GM11168 (cell line): Measurements from ENCODE around the gene SLC22A8.

ENCODE experiments used
- in situ Hi-C: fragments of 300-500 bp; cut with MboI; formaldehyde crosslinking; loops from one replicate; pipeline ENCODE4 v1.12.0; 2022; ENCODE audit warnings: low sequenced_read_pairs; ENCODE audit not compliant: unreplicated experiment

Gene SLC22A8

GRCh38 chr11:63015521-63016215 is at the start of gene SLC22A8:
Gene SLC22A8, minus strand, starts transcription at chr11:63015841. Its CDS starts 883 bp downstream, at chr11:63014958.
- in situ Hi-C loops: no loop called here

- in situ Hi-C loops: loop anchor here (25.0 kb wide), 1 partner anchor 166 kb away; no protein-coding TSS in a partner anchor
These were observed 30.6 kb upstream of the SLC22A8 start for GRCh38 chr11:63046203-63046602.

- in situ Hi-C loops: loop anchor here (25.0 kb wide), 1 partner anchor 170 kb away; no protein-coding TSS in a partner anchor
These were observed 27.0 kb upstream of the SLC22A8 start for GRCh38 chr11:63042596-63042995.

- in situ Hi-C loops: loop anchor here (25.0 kb wide), 1 partner anchor 180 kb away; no protein-coding TSS in a partner anchor
These were observed 16.8 kb upstream of the SLC22A8 start for GRCh38 chr11:63032457-63032856.

GRCh38 chr11:63023841-63024648 is 8.4 kb upstream of the SLC22A8 start:
- in situ Hi-C loops: loop anchor here (5.0 kb wide), 1 partner anchor 117 kb away; no protein-coding TSS in a partner anchor

GRCh38 chr11:63023222-63023814 is 7.7 kb upstream of the SLC22A8 start:
- in situ Hi-C loops: loop anchor here (5.0 kb wide), 1 partner anchor 116 kb away; no protein-coding TSS in a partner anchor

GRCh38 chr11:63022441-63022840 is 6.8 kb upstream of the SLC22A8 start:
- in situ Hi-C loops: loop anchor here (5.0 kb wide), 1 partner anchor 115 kb away; no protein-coding TSS in a partner anchor

GRCh38 chr11:63020671-63021291 is 5.1 kb upstream of the SLC22A8 start:
- in situ Hi-C loops: loop anchor here (5.0 kb wide), 1 partner anchor 113 kb away; no protein-coding TSS in a partner anchor

- in situ Hi-C loops: no loop called here
These were observed 3.9 kb upstream of the SLC22A8 start for GRCh38 chr11:63019506-63019905.

GRCh38 chr11:63017306-63017974 is 1.8 kb upstream of the SLC22A8 start:
- in situ Hi-C loops: no loop called here

- in situ Hi-C loops: no loop called here
These were observed 1.1 kb downstream of the SLC22A8 start for GRCh38 chr11:63014408-63015055.

GRCh38 chr11:63012839-63013238 is 2.8 kb downstream of the SLC22A8 start:
- in situ Hi-C loops: no loop called here

GRCh38 chr11:63012430-63012829 is 3.2 kb downstream of the SLC22A8 start:
- in situ Hi-C loops: no loop called here

GRCh38 chr11:63010934-63011439 is 4.7 kb downstream of the SLC22A8 start:
- in situ Hi-C loops: no loop called here

GRCh38 chr11:63007920-63008319 is 7.7 kb downstream of the SLC22A8 start:
- in situ Hi-C loops: no loop called here

- in situ Hi-C loops: no loop called here
These were observed 14.2 kb downstream of the SLC22A8 start for GRCh38 chr11:63001456-63001855.

GRCh38 chr11:62999649-63000048 is 16.0 kb downstream of the SLC22A8 start:
- in situ Hi-C loops: no loop called here

- in situ Hi-C loops: no loop called here
These were observed 16.5 kb downstream of the SLC22A8 start for GRCh38 chr11:62999156-62999555.

- in situ Hi-C loops: no loop called here
These were observed 19.4 kb downstream of the SLC22A8 start for GRCh38 chr11:62996271-62996670.
